Thyroid gland (tissue), 4 donors: ENCODE measurements around the gene C1orf50. TPM values are rescaled to one million over a fixed set of nuclear protein-coding genes. Genes with fewer than 3 reads are reported as not detected.

ENCODE experiments used
- DNase-seq, 2 donors: peaks; one replicate each; pipeline ENCODE4 v3.0.0-alpha.2; 2019
- H3K27ac ChIP-seq, 3 donors: fragments of 200-600 bp; sonication (generic); 1 replicate in 2 of 3; 2 replicates in 1 of 3; pipeline ENCODE4 v1.5.1; 2016 to 2019; ENCODE audit warnings: mild to moderate bottlenecking in 1 of 3, moderate library complexity in 1 of 3
- H3K27me3 ChIP-seq: fragments of 200-600 bp; sonication (generic); one replicate; pipeline ENCODE4 v1.5.1; 2019
- H3K36me3 ChIP-seq, 2 donors: fragments of 200-600 bp; sonication (generic); one replicate each; pipeline ENCODE4 v1.5.1; 2016 to 2019
- H3K4me1 ChIP-seq, 2 donors: fragments of 200-600 bp; sonication (generic); one replicate each; pipeline ENCODE4 v1.5.1; 2017 to 2019
- H3K4me3 ChIP-seq, 3 donors: fragments of 200-600 bp; sonication (generic); replicated peaks in 1 of 3; 1 replicate in 2 of 3; 2 replicates in 1 of 3; pipeline ENCODE4 v1.5.1; 2016; ENCODE audit warnings: mild to moderate bottlenecking in 1 of 3
- H3K9me3 ChIP-seq: fragments of 200-600 bp; sonication (generic); one replicate; pipeline ENCODE4 v1.5.1; 2017
- CTCF ChIP-seq, 6 experiments: fragments of 200-600 bp in 3 of 6; fragments of 450-650 bp in 3 of 6; sonication (generic) in 3 of 6; IDR thresholded peaks; one replicate each; pipeline ENCODE4 v1.5.1; 2016 to 2019; ENCODE audit warnings: antibody characterized with exemption in 6 of 6, mild to moderate bottlenecking in 2 of 6, inconsistent platforms in 1 of 6, moderate library complexity in 1 of 6
- POLR2A ChIP-seq, 2 donors: fragments of 450-650 bp; IDR thresholded peaks; one replicate each; pipeline ENCODE4 v1.6.1; 2017; ENCODE audit warnings: antibody characterized with exemption in 2 of 2, mild to moderate bottlenecking in 2 of 2, moderate library complexity in 1 of 2
- WGBS, 2 donors: methylation state at CpG; one replicate each; pipeline ENCODE4 v1.1.5; 2017; 5-methylcytosine and 5-hydroxymethylcytosine counted together
- intact Hi-C: fragments of 100-400 bp; cut with DNase I; formaldehyde crosslinking; loops from one replicate; pipeline ENCODE4 v1.15.1; 2023
- total RNA-seq, 4 donors: library from RNA; depleted of rRNA; stranded (reverse); fragments of >200 nt; gene quantifications; one replicate each; pipeline ENCODE4 v1.2.3, GENCODE V29; 2016

Gene C1orf50
- total RNA-seq, 4 donors from 2014 or later, result 4.2 to 7.2 (median 4.7) TPM

DNA sequence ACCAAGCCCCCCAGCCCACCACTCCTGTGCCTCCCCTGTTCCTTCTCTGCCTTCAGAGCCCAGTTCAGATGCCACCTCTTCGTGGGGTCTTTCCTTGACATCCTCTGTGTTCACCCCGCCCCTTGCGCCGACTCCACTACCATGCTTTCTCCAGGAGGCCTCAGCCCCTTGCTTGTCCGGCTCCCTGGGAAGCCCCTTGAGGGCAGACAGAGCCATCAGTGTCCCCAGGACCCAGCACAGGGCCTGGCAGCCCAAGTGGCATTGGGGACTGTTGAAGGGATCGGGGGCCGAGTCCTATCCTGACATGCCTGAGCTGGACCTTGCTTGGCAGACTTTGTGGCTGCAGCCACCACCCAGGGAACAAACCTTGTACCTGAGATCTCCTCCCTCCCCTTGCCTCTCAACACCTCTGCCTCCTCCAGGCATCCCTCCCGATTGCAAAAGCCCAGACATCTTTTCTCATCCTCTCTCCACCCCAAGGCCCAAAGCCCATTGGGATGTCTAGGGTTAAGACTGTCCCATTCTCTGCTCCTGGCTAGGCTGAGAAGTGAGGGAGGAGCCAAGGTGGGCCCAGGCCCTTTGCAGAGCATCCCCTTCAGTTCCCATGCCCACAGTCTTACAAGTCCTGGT is 30.4 kb upstream of the C1orf50 start:
- no peak for DNase-seq
- H3K9me3 ChIP-seq, result no peaks in the 10 kb centered on the region
- no peaks in the 10 kb centered on the region for H3K36me3 ChIP-seq
- no peak overlapping the region for H3K4me3 ChIP-seq
- H3K4me1 ChIP-seq, result no peaks in the 10 kb centered on the region
- H3K27ac ChIP-seq, result no peak overlapping the region
- intact Hi-C loops, result no loop called here
- TF ChIP-seq CTCF (IDR thresholded peaks at IDR 0.05) (no peak), POLR2A (IDR thresholded peaks at IDR 0.05) (no peak)
- no peaks in the 10 kb centered on the region for H3K27me3 ChIP-seq
- WGBS, 2 donors, result 96 to 99% methylated on average over 8 of the region's 8 CpGs

GRCh38 chr1:42737257-42737656 is 29.8 kb upstream of the C1orf50 start:
- Histone ChIP-seq H3K27me3 (no peaks in the 10 kb centered on the region), H3K9me3 (no peaks in the 10 kb centered on the region), H3K4me3 (no peak overlapping the region), H3K4me1 (no peaks in the 10 kb centered on the region), H3K27ac (no peak overlapping the region), H3K36me3 (no peaks in the 10 kb centered on the region)
- TF ChIP-seq POLR2A (IDR thresholded peaks at IDR 0.05) (no peak), CTCF (IDR thresholded peaks at IDR 0.05) (peak in 1 of 6 experiments; percentile 11)
- intact Hi-C loops, result no loop called here
- WGBS, 2 donors, result 40 to 42% methylated on average over 5 of the region's 5 CpGs
- peak; percentile 64 to 74 for DNase-seq

- Histone ChIP-seq H3K4me1 (no peaks in the 10 kb centered on the region), H3K4me3 (no peak overlapping the region), H3K9me3 (no peaks in the 10 kb centered on the region), H3K36me3 (no peaks in the 10 kb centered on the region), H3K27ac (no peak overlapping the region), H3K27me3 (no peaks in the 10 kb centered on the region)
- intact Hi-C loops, result no loop called here
- no peak for DNase-seq
- no peak for TF ChIP-seq CTCF (IDR thresholded peaks at IDR 0.05)
- TF ChIP-seq POLR2A (IDR thresholded peaks at IDR 0.05), result no peak
- 88 to 90% methylated on average over 13 to 16 of the region's 21 CpGs for WGBS, 2 donors
These were observed 28.9 kb upstream of the C1orf50 start for GRCh38 chr1:42737986-42738677.

DNA sequence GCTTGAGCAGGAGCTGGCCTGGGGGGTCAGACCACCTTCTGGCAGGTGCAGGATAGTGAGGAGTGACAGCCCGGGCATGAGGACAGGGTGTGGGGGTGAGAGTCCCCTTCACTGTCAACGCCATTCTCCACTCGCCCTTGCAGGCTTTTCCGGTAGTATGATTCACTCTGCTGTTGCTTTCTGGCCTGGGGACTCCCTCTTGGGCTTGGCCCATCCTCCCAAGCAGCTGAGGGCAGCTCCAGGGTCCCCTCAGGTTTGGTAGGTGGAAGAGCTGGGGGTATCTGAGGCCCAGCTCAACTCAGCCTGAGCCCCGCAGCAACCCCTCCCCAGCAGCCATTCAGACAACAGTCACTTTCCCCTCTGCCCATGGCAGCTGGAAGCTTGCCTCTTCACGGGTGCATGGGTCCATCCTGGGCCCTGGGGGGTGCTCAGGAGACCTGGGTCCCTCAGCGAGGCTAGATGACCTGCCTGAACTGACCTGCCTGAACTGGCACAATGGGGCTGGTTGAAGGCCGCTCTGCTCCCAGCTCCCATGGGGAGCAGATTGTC is 28.3 kb upstream of the C1orf50 start:
- WGBS, 2 donors, result 83 to 100% methylated on average over 2 to 5 of the region's 8 CpGs
- Histone ChIP-seq H3K36me3 (no peaks in the 10 kb centered on the region), H3K27ac (no peak overlapping the region), H3K4me1 (no peaks in the 10 kb centered on the region), H3K4me3 (no peak overlapping the region), H3K9me3 (no peaks in the 10 kb centered on the region), H3K27me3 (no peaks in the 10 kb centered on the region)
- no peak for DNase-seq
- intact Hi-C loops, result no loop called here
- TF ChIP-seq CTCF (IDR thresholded peaks at IDR 0.05) (no peak), POLR2A (IDR thresholded peaks at IDR 0.05) (no peak)
